Measurements from ENCODE around the gene TMEM218.

DNA sequence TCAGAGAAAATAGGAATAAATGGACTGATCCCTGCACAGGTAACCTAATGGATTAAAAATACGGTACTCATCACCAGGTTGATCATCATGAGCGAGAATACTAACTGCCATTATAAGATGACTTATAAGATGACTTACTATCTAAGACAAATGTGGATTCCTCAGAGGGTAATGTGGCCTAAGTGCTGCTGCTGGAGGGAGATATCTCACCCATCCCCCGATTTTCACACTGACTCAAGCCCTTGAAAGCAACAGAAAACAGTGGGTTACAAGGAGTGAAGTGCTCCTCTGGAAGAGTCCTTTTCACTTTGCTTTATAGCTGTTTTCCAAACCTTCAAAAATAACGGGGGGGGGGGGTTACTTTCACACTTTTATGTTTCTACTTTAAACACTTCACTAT, 920 bp downstream of the TMEM218 start:
- TF ChIP-seq, protein P1, sequence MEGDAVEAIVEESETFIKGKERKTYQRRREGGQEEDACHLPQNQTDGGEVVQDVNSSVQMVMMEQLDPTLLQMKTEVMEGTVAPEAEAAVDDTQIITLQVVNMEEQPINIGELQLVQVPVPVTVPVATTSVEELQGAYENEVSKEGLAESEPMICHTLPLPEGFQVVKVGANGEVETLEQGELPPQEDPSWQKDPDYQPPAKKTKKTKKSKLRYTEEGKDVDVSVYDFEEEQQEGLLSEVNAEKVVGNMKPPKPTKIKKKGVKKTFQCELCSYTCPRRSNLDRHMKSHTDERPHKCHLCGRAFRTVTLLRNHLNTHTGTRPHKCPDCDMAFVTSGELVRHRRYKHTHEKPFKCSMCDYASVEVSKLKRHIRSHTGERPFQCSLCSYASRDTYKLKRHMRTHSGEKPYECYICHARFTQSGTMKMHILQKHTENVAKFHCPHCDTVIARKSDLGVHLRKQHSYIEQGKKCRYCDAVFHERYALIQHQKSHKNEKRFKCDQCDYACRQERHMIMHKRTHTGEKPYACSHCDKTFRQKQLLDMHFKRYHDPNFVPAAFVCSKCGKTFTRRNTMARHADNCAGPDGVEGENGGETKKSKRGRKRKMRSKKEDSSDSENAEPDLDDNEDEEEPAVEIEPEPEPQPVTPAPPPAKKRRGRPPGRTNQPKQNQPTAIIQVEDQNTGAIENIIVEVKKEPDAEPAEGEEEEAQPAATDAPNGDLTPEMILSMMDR (IDR thresholded peaks at IDR 0.05) = no peak
- no peak for TF ChIP-seq POLR2A (IDR thresholded peaks at IDR 0.05)

All from thyroid gland (tissue), 4 donors.